Measurements from ENCODE around the gene USP15.

USP15 gene

DNA sequence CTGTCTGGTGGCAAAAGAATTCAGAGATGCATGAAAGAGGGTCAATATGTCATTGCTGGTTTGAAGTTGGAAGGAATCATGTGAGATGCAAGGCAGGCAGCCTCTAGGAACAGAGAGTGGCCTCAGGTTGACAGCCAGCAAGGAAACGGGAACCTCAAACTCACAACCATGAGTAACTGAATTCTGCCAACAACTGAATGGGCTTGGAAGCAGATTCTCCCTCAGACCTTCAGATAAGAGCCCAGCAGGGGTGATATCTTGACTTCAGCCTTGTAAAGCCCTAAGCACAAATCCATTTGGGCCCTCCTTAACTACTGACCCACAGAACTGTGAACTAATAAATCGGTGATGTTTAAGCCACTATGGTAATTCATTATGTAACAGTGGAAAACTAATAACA lies 35.8 kb downstream of the USP15 start:
- H3K27me3 ChIP-seq (ENCODE audit: control insufficient read depth, insufficient read depth, low read length, poor library complexity, severe bottlenecking) = no peaks in the 10 kb centered on the region
- no peaks in the 10 kb centered on the region for H3K9me3 ChIP-seq (ENCODE audit: control insufficient read depth, low read length)
- 88 to 98% methylated on average over 2 of the region's 2 CpGs for WGBS, 2 experiments
- H3K4me3 ChIP-seq (ENCODE audit: insufficient read depth, low read depth, low read length) = no peak overlapping the region
- no peaks in the 10 kb centered on the region for H3K4me1 ChIP-seq (ENCODE audit: control insufficient read depth, insufficient read depth, low read length)
- H3K27ac ChIP-seq (ENCODE audit: insufficient read depth, low read depth, low read length, poor library complexity, severe bottlenecking) = no peak overlapping the region
- no peaks in the 10 kb centered on the region for H3K36me3 ChIP-seq (ENCODE audit: control insufficient read depth, insufficient read depth, low read length)

DNA sequence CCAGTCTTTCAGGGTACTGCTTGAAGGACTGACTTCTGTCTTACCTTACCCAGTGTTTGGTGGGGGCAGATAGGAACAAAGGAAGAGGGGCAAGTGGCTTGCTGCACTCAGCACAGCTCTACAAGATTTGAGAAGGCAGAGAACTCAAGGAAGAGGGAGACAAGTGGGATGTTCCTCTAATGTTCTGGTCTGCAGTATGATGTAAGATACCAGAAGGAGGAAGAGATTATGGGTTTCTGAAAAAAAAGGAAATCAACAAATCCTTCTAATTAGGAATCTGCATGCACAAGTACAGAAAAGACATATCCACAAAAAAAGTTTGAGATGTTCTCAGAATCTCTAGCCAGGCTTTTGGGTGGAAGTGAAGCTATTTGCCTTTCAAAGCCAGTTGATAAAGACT lies 37.1 kb downstream of the USP15 start:
- Histone ChIP-seq H3K4me3 (ENCODE audit: insufficient read depth, low read depth, low read length) (no peak overlapping the region), H3K27me3 (ENCODE audit: control insufficient read depth, insufficient read depth, low read length, poor library complexity, severe bottlenecking) (no peaks in the 10 kb centered on the region), H3K9me3 (ENCODE audit: control insufficient read depth, low read length) (no peaks in the 10 kb centered on the region), H3K4me1 (ENCODE audit: control insufficient read depth, insufficient read depth, low read length) (no peaks in the 10 kb centered on the region), H3K27ac (ENCODE audit: insufficient read depth, low read depth, low read length, poor library complexity, severe bottlenecking) (no peak overlapping the region), H3K36me3 (ENCODE audit: control insufficient read depth, insufficient read depth, low read length) (no peaks in the 10 kb centered on the region)

DNA sequence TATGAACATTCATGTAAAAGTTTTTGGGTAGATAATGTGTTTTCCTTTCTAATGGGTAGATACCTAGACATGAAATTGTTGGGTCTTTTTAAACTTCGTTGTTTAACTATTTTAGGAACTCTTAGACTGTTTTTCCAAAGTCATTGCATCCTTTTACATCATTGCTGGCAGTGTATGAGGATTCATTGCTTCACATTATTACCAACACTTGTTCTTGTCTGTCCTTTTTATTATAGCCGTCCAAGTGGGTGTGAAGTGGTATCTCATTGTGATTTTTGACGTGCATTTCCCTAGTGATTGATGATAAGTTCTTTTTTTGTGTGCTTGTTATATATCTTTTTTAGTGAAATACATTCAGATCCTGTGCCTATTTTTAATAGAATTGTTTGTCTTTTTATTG lies 39.4 kb downstream of the USP15 start:
- no peak overlapping the region for H3K27ac ChIP-seq (ENCODE audit: insufficient read depth, low read depth, low read length, poor library complexity, severe bottlenecking)
- WGBS, 2 experiments = 92% methylated on average over 3 of the region's 3 CpGs; no CpG with 5 or more reads in 1 of the 2 experiments
- no peaks in the 10 kb centered on the region for H3K4me1 ChIP-seq (ENCODE audit: control insufficient read depth, insufficient read depth, low read length)
- peaks cover 3% of the 10 kb centered on the region for H3K9me3 ChIP-seq (ENCODE audit: control insufficient read depth, low read length)
- no peak overlapping the region for H3K4me3 ChIP-seq (ENCODE audit: insufficient read depth, low read depth, low read length)
- H3K36me3 ChIP-seq (ENCODE audit: control insufficient read depth, insufficient read depth, low read length) = peaks cover 7% of the 10 kb centered on the region
- H3K27me3 ChIP-seq (ENCODE audit: control insufficient read depth, insufficient read depth, low read length, poor library complexity, severe bottlenecking) = no peaks in the 10 kb centered on the region

DNA sequence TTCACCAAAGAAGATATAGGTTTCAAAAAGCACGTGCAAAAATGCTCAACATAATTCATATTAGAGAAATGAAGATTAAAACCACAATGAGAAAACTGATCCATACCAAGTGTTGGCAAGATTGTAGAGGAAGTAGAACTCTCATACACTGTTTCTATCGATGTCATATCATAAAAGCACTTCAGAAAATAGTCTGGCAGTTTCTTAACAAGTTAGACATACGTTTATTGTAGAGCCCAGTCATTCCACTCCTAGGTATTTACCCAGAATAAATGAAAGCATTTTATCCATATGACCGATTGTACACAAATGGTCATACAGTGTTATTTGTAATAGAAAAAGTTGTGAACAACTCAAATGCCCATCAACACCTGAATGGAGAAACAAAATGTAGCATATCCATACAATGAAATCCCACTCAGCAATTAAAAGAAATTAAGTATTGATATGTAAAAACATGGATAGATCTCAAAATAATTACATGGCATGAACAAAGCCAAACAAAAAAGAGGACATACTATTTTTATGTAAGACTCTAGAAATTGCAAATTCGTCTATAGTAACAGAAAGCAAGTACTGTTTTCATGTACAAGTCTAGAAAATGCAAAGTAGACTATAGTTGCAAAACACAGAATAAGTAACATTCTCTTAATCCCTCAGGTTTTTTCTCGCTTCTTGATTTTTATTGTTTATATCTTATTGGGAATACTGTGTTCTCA lies 41.0 kb downstream of the USP15 start:
- H3K36me3 ChIP-seq (ENCODE audit: control insufficient read depth, insufficient read depth, low read length) = peaks cover 12% of the 10 kb centered on the region
- no peak overlapping the region for H3K4me3 ChIP-seq (ENCODE audit: insufficient read depth, low read depth, low read length)
- no peaks in the 10 kb centered on the region for H3K27me3 ChIP-seq (ENCODE audit: control insufficient read depth, insufficient read depth, low read length, poor library complexity, severe bottlenecking)
- no peak overlapping the region for H3K27ac ChIP-seq (ENCODE audit: insufficient read depth, low read depth, low read length, poor library complexity, severe bottlenecking)
- peaks cover 3% of the 10 kb centered on the region for H3K9me3 ChIP-seq (ENCODE audit: control insufficient read depth, low read length)
- no peaks in the 10 kb centered on the region for H3K4me1 ChIP-seq (ENCODE audit: control insufficient read depth, insufficient read depth, low read length)
- WGBS, 2 experiments = 88 to 98% methylated on average over 2 to 4 of the region's 6 CpGs

DNA sequence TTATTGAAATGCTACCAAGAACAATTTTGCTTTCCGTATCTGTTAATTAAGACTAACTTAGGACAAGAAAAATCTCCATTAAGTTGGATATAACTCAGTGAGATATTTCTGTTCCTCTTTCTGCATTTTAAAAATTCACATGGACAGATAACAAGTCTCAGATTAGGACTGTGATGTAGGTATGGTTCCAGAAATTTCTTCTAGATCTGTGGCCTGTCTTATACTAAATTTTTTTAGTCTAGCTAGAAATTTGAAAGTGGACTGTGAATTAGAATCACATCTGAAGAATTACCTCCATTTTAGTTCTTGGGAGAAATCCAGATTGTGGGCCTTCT lies 41.6 kb downstream of the USP15 start:
- no peak overlapping the region for H3K4me3 ChIP-seq (ENCODE audit: insufficient read depth, low read depth, low read length)
- no peak overlapping the region for H3K27ac ChIP-seq (ENCODE audit: insufficient read depth, low read depth, low read length, poor library complexity, severe bottlenecking)
- no peaks in the 10 kb centered on the region for H3K4me1 ChIP-seq (ENCODE audit: control insufficient read depth, insufficient read depth, low read length)
- H3K9me3 ChIP-seq (ENCODE audit: control insufficient read depth, low read length) = peaks cover 3% of the 10 kb centered on the region
- peaks cover 12% of the 10 kb centered on the region for H3K36me3 ChIP-seq (ENCODE audit: control insufficient read depth, insufficient read depth, low read length)
- H3K27me3 ChIP-seq (ENCODE audit: control insufficient read depth, insufficient read depth, low read length, poor library complexity, severe bottlenecking) = no peaks in the 10 kb centered on the region
- WGBS, 2 experiments = 100% methylated on average over 1 of the region's 1 CpG; no CpG with 5 or more reads in 1 of the 2 experiments

DNA sequence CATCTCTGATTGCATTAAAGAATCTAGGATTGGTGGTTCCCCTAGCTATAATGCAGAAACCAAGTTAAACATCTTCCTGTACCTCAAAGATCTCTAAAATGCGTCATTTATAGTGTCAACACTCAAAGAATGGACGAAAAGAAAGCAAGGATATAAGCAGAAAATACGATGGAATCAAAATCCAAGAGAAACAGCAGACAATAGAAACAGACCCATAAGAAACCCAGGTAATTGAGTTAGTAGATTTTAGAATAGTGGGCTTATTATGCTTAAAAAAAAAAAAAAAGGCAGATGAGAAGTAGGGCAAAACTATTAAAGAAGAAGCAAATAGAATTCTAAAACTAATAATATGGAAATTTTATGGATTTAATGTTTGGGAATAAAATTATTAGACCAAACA lies 44.4 kb downstream of the USP15 start:
- WGBS, 2 experiments = 91 to 97% methylated on average over 3 of the region's 3 CpGs
- Histone ChIP-seq H3K27me3 (ENCODE audit: control insufficient read depth, insufficient read depth, low read length, poor library complexity, severe bottlenecking) (no peaks in the 10 kb centered on the region), H3K4me1 (ENCODE audit: control insufficient read depth, insufficient read depth, low read length) (no peaks in the 10 kb centered on the region), H3K9me3 (ENCODE audit: control insufficient read depth, low read length) (peaks cover 3% of the 10 kb centered on the region), H3K36me3 (ENCODE audit: control insufficient read depth, insufficient read depth, low read length) (peaks cover 12% of the 10 kb centered on the region), H3K27ac (ENCODE audit: insufficient read depth, low read depth, low read length, poor library complexity, severe bottlenecking) (no peak overlapping the region), H3K4me3 (ENCODE audit: insufficient read depth, low read depth, low read length) (no peak overlapping the region)

DNA sequence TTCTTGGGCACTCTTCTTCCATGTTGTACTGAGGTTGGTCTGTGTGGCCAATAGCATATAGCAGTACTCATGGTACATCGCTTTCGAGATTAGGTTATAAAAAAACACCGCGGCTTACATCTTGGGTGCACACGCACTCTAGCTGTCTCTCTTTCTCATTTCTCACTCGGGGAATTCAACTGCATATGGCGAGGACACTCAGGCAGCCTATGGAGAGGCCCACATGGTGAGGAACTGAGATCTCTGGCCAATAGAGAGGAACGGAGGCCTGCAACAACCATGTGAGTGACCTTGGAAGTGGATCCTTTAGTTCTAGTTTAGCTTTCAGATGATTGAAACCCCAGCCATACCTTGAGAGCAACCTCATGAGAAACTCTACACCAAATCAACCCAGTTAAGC lies 45.6 kb downstream of the USP15 start:
- peaks cover 3% of the 10 kb centered on the region for H3K9me3 ChIP-seq (ENCODE audit: control insufficient read depth, low read length)
- 93 to 95% methylated on average over 8 of the region's 8 CpGs for WGBS, 2 experiments
- peaks cover 12% of the 10 kb centered on the region for H3K36me3 ChIP-seq (ENCODE audit: control insufficient read depth, insufficient read depth, low read length)
- no peak overlapping the region for H3K27ac ChIP-seq (ENCODE audit: insufficient read depth, low read depth, low read length, poor library complexity, severe bottlenecking)
- H3K4me1 ChIP-seq (ENCODE audit: control insufficient read depth, insufficient read depth, low read length) = no peaks in the 10 kb centered on the region
- no peak overlapping the region for H3K4me3 ChIP-seq (ENCODE audit: insufficient read depth, low read depth, low read length)
- H3K27me3 ChIP-seq (ENCODE audit: control insufficient read depth, insufficient read depth, low read length, poor library complexity, severe bottlenecking) = no peaks in the 10 kb centered on the region

DNA sequence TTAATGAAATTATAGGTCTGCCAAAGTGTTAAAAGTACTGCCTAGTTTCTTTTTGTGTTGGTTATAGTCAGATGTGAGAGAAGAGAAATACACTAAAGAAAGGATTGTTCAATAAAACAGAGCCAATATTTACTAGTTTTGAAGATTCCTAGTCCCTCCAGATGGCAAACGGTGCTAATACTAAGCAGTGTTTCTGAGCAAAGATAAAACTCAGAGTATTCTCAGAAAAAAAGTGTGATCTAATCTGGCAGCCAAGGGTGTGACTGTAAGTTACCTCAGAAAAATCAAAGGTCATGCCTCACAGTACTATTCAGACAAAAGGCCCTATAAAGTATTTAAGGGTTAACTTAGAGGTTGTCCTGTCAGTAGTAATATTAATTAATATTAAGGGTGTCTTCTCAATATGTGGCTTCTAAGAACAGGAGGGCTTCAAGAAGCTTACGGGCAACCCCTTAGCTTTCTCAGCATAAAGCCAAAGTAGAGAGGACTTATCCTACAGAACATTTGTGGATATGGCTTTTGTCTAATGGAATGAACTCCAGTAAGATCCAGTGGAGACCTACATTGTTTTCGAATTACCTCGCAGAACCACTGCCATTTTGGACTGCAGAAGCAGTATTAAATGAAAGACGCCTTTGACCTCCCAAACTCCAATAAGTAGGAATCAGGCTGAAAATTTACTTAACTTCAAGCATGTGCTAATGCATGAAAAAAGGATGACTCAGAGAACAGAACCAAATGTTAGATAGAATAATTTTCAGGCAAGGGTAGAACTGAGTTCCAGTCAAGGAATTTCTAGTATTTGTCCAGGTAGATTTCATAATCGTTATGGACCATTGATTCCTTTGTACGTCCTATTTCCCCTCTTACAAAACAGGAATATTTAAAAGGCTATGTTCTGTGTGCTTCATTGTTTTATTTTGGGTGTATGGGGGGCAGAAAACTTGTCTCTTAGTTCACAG lies 46.6 kb downstream of the USP15 start:
- no peak overlapping the region for H3K4me3 ChIP-seq (ENCODE audit: insufficient read depth, low read depth, low read length)
- H3K4me1 ChIP-seq (ENCODE audit: control insufficient read depth, insufficient read depth, low read length) = no peaks in the 10 kb centered on the region
- peaks cover 12% of the 10 kb centered on the region for H3K36me3 ChIP-seq (ENCODE audit: control insufficient read depth, insufficient read depth, low read length)
- H3K27me3 ChIP-seq (ENCODE audit: control insufficient read depth, insufficient read depth, low read length, poor library complexity, severe bottlenecking) = no peaks in the 10 kb centered on the region
- H3K9me3 ChIP-seq (ENCODE audit: control insufficient read depth, low read length) = peaks cover 3% of the 10 kb centered on the region
- no peak overlapping the region for H3K27ac ChIP-seq (ENCODE audit: insufficient read depth, low read depth, low read length, poor library complexity, severe bottlenecking)
- WGBS, 2 experiments = 98% methylated on average over 5 to 7 of the region's 7 CpGs

DNA sequence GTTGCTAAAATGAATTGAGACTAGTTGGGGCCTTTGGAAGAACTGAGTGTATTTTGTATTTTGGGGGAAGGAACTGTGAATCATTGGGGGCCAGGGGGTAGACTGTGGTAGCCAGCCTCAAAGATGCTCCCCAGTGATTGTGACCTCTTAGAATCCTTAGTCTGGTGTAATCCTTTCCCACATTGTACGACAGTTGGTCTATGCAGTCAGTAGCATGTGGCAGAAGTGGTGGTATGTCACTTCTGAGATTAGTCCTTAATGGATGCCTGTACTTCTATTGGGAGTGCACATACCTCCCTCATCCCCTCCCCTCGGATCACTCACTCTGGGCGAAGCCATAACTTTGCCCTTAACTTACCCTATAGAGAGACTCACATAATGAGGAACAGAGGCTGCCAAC lies 48.0 kb downstream of the USP15 start:
- no peaks in the 10 kb centered on the region for H3K27me3 ChIP-seq (ENCODE audit: control insufficient read depth, insufficient read depth, low read length, poor library complexity, severe bottlenecking)
- H3K27ac ChIP-seq (ENCODE audit: insufficient read depth, low read depth, low read length, poor library complexity, severe bottlenecking) = no peak overlapping the region
- 95% methylated on average over 3 of the region's 3 CpGs for WGBS, 2 experiments
- H3K4me3 ChIP-seq (ENCODE audit: insufficient read depth, low read depth, low read length) = no peak overlapping the region
- no peaks in the 10 kb centered on the region for H3K4me1 ChIP-seq (ENCODE audit: control insufficient read depth, insufficient read depth, low read length)
- H3K9me3 ChIP-seq (ENCODE audit: control insufficient read depth, low read length) = peaks cover 3% of the 10 kb centered on the region
- H3K36me3 ChIP-seq (ENCODE audit: control insufficient read depth, insufficient read depth, low read length) = peaks cover 12% of the 10 kb centered on the region

DNA sequence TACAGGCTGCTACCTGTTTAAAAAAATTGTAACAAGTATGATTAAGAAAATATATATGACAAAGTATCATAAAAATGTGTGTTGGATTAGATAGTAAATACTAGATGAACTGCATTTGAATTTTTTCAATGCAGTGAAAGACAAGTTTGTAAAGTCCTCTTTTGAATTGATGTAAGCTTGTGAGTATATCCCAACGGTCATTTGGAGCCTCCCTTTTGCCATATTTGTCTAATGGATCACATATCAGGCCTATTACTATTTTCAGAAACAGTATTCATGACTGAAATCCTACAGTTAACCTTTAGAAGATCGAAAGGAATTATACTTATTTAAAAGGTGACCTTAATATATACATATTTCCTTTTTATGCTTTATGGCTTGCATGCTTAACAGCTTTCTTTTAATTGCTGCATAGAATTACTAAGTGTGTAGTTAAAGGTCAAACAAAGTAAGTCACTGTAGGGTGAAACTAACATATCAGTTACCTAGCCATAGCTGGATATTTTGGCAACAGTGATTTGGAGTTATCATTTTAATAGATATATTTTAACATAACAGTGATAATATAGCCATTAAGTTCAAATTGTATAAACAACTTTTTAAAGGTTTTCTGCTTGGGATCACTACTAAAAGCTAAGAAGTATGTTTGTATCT lies 53.6 kb downstream of the USP15 start:
- Histone ChIP-seq H3K27me3 (ENCODE audit: control insufficient read depth, insufficient read depth, low read length, poor library complexity, severe bottlenecking) (no peaks in the 10 kb centered on the region), H3K4me3 (ENCODE audit: insufficient read depth, low read depth, low read length) (no peak overlapping the region), H3K36me3 (ENCODE audit: control insufficient read depth, insufficient read depth, low read length) (no peaks in the 10 kb centered on the region), H3K9me3 (ENCODE audit: control insufficient read depth, low read length) (no peaks in the 10 kb centered on the region), H3K27ac (ENCODE audit: insufficient read depth, low read depth, low read length, poor library complexity, severe bottlenecking) (no peak overlapping the region), H3K4me1 (ENCODE audit: control insufficient read depth, insufficient read depth, low read length) (no peaks in the 10 kb centered on the region)
- WGBS, 2 experiments = 43 to 100% methylated on average over 1 to 2 of the region's 2 CpGs

Measured in ectodermal cell (in vitro differentiated cells).